MM.1S (cell line): ENCODE data around the gene PRDM11.

Experiments
- DNase-seq: peaks from one replicate; pipeline ENCODE4 v3.0.0-alpha.2; 2015
- H2AFZ ChIP-seq: fragments of 300-600 bp; sonication (generic); 2 replicates; pipeline ENCODE4 v1.6.0; 2016; ENCODE audit warnings: antibody characterized with exemption, low read length
- H3F3A ChIP-seq: fragments of 300-600 bp; sonication (generic); 2 replicates; pipeline ENCODE4 v1.6.1; 2016; ENCODE audit warnings: mild to moderate bottlenecking, antibody characterized with exemption, low read length, moderate library complexity, mixed read lengths; ENCODE audit not compliant: insufficient read depth
- H3K27ac ChIP-seq: fragments of 300-600 bp; sonication (generic); 2 replicates; pipeline ENCODE4 v1.5.1; 2016; ENCODE audit warnings: mild to moderate bottlenecking, low read length
- H3K27me3 ChIP-seq: fragments of 300-600 bp; sonication (generic); replicated peaks from 2 replicates; pipeline ENCODE4 v1.6.0; 2016; ENCODE audit warnings: low read length; ENCODE audit not compliant: insufficient read depth
- H3K36me3 ChIP-seq: fragments of 300-600 bp; sonication (generic); replicated peaks from 2 replicates; pipeline ENCODE4 v1.6.1; 2016; ENCODE audit warnings: mild to moderate bottlenecking, low read length, mixed read lengths; ENCODE audit not compliant: insufficient read depth
- H3K4me1 ChIP-seq: fragments of 300-600 bp; sonication (generic); 2 replicates; pipeline ENCODE4 v1.6.1; 2016; ENCODE audit warnings: low read length, mixed read lengths
- H3K4me2 ChIP-seq: fragments of 300-600 bp; sonication (generic); 2 replicates; pipeline ENCODE4 v1.6.0; 2016; ENCODE audit warnings: low read depth, low read length
- H3K4me3 ChIP-seq: fragments of 300-600 bp; sonication (generic); 2 replicates; pipeline ENCODE4 v1.5.1; 2016; ENCODE audit warnings: low read length, mixed read lengths
- H3K79me2 ChIP-seq: fragments of 300-600 bp; sonication (generic); 2 replicates; pipeline ENCODE4 v1.6.1; 2016; ENCODE audit warnings: mixed run types, low read length, mixed read lengths
- H3K9ac ChIP-seq: fragments of 300-600 bp; sonication (generic); 2 replicates; pipeline ENCODE4 v1.6.1; 2016; ENCODE audit warnings: low read length, mixed read lengths
- H3K9me2 ChIP-seq: fragments of 300-600 bp; sonication (generic); replicated peaks from 2 replicates; pipeline ENCODE4 v1.6.1; 2016; ENCODE audit warnings: mild to moderate bottlenecking, low read length, mixed read lengths; ENCODE audit not compliant: insufficient read depth
- H3K9me3 ChIP-seq: fragments of 300-600 bp; sonication (generic); replicated peaks from 2 replicates; pipeline ENCODE4 v1.6.1; 2016; ENCODE audit warnings: mild to moderate bottlenecking, low read length, mixed read lengths; ENCODE audit not compliant: insufficient read depth
- H4K20me1 ChIP-seq: fragments of 300-600 bp; sonication (generic); 2 replicates; pipeline ENCODE4 v1.6.1; 2016; ENCODE audit warnings: mild to moderate bottlenecking, low read length, moderate library complexity, mixed read lengths; ENCODE audit not compliant: insufficient read depth
- EZH2 ChIP-seq: fragments of 300-600 bp; sonication (generic); optimal IDR thresholded peaks from 2 replicates; pipeline ENCODE3; 2017; ENCODE audit warnings: low read depth, mild to moderate bottlenecking, antibody characterized with exemption, low read length, mixed read lengths
- EZH2phosphoT487 ChIP-seq: fragments of 300-600 bp; sonication (generic); IDR thresholded peaks from 2 replicates; pipeline ENCODE4 v1.6.1; 2018; ENCODE audit warnings: antibody characterized with exemption, low read length
- TF ChIP-seq, protein P1 (sequence below): fragments of 300-600 bp; sonication (generic); IDR thresholded peaks from 2 replicates; pipeline ENCODE4 v1.5.1; 2016; ENCODE audit warnings: antibody characterized with exemption, low read length, mixed read lengths

PRDM11 gene

GRCh38 chr11:45211732-45212131 is 65.3 kb downstream of the PRDM11 start:
- no peaks in the 10 kb centered on the region for H3K9me3 ChIP-seq
- no peak overlapping the region for H2AFZ ChIP-seq
- no peaks in the 10 kb centered on the region for H3K27me3 ChIP-seq
- no peaks in the 10 kb centered on the region for H3K36me3 ChIP-seq
- no peaks in the 10 kb centered on the region for H3F3A ChIP-seq
- TF ChIP-seq, protein P1, sequence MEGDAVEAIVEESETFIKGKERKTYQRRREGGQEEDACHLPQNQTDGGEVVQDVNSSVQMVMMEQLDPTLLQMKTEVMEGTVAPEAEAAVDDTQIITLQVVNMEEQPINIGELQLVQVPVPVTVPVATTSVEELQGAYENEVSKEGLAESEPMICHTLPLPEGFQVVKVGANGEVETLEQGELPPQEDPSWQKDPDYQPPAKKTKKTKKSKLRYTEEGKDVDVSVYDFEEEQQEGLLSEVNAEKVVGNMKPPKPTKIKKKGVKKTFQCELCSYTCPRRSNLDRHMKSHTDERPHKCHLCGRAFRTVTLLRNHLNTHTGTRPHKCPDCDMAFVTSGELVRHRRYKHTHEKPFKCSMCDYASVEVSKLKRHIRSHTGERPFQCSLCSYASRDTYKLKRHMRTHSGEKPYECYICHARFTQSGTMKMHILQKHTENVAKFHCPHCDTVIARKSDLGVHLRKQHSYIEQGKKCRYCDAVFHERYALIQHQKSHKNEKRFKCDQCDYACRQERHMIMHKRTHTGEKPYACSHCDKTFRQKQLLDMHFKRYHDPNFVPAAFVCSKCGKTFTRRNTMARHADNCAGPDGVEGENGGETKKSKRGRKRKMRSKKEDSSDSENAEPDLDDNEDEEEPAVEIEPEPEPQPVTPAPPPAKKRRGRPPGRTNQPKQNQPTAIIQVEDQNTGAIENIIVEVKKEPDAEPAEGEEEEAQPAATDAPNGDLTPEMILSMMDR: no peak
- TF ChIP-seq EZH2 (no peak), EZH2phosphoT487 (no peak)
- no peaks in the 10 kb centered on the region for H4K20me1 ChIP-seq
- no peak for DNase-seq
- no peaks in the 10 kb centered on the region for H3K79me2 ChIP-seq
- no peak overlapping the region for H3K27ac ChIP-seq
- no peak overlapping the region for H3K4me2 ChIP-seq
- H3K9me2 ChIP-seq: no peaks in the 10 kb centered on the region
- no peak overlapping the region for H3K4me3 ChIP-seq
- no peak overlapping the region for H3K9ac ChIP-seq
- peaks cover 8% of the 10 kb centered on the region; the same call in 1 of the 2 replicates for H3K4me1 ChIP-seq

DNA sequence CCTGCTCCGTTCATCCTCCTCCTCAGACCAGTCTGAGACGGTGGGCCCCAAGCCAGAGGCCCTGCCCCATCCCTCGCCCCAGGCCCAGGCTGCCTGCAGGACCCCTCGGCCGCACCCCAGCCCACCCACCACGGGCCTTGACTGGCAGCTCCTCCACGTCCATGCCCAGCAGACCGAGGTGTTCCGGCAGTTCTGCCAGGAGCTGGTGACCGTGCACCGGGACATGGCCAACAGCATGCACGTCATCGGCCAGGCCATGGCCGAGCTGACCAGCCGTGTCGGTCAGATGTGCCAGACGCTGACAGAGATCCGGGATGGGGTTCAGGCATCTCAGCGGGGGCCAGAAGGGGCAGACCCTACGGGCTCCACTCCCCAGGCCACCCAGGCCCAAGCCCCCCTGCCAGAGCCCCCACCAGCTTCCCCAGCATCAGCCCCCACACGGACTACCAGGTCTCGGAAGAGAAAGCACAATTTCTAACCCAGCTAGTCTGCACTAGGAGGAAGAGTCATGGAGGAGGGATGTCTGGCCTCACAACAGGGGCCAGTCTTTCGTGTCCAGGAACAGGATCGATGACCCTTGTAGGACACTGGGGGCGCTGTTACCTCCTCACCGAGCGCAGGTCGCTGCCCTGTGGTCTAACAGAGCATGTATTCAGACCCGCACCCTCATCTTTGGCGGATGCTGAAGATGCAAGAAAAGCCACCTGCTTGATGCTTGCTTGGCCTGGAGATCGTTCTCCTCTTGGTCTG is 66.3 kb downstream of the PRDM11 start:
- TF ChIP-seq EZH2phosphoT487: no peak
- TF ChIP-seq EZH2: no peak
- TF ChIP-seq, protein P1: no peak
- Histone ChIP-seq H2AFZ (no peak overlapping the region), H3K9me3 (no peaks in the 10 kb centered on the region), H3K27ac (no peak overlapping the region), H3K9me2 (no peaks in the 10 kb centered on the region), H3K27me3 (no peaks in the 10 kb centered on the region), H3F3A (no peaks in the 10 kb centered on the region), H3K36me3 (no peaks in the 10 kb centered on the region), H3K79me2 (no peaks in the 10 kb centered on the region), H3K4me2 (no peak overlapping the region), H3K4me3 (no peak overlapping the region), H3K4me1 (peaks cover 8% of the 10 kb centered on the region; the same call in 1 of the 2 replicates), H3K9ac (no peak overlapping the region), H4K20me1 (no peaks in the 10 kb centered on the region)
- no peak for DNase-seq

GRCh38 chr11:45213316-45213665 is 66.9 kb downstream of the PRDM11 start:
- no peak overlapping the region for H3K4me3 ChIP-seq
- no peak overlapping the region for H3K27ac ChIP-seq
- no peak for DNase-seq
- no peak overlapping the region for H3K9ac ChIP-seq
- H2AFZ ChIP-seq: no peak overlapping the region
- no peaks in the 10 kb centered on the region for H3K79me2 ChIP-seq
- H3K4me2 ChIP-seq: no peak overlapping the region
- H3K27me3 ChIP-seq: no peaks in the 10 kb centered on the region
- H3K9me3 ChIP-seq: no peaks in the 10 kb centered on the region
- peaks cover 8% of the 10 kb centered on the region; the same call in 1 of the 2 replicates for H3K4me1 ChIP-seq
- TF ChIP-seq EZH2phosphoT487: no peak
- TF ChIP-seq, protein P1: no peak
- no peak for TF ChIP-seq EZH2
- no peaks in the 10 kb centered on the region for H4K20me1 ChIP-seq
- no peaks in the 10 kb centered on the region for H3K9me2 ChIP-seq
- H3K36me3 ChIP-seq: no peaks in the 10 kb centered on the region
- no peaks in the 10 kb centered on the region for H3F3A ChIP-seq
